Fibroblast of lung (primary cell): ENCODE measurements around the gene CCDC93.

Source experiments
- EZH2 ChIP-seq: IDR thresholded peaks from 2 replicates; pipeline ENCODE4 v1.5.1; 2012; ENCODE audit warnings: low read length, control low read depth, mild to moderate bottlenecking; ENCODE audit errors: missing control alignments
- TF ChIP-seq, protein P1 (sequence below), 2 donors: IDR thresholded peaks in 1 of 2; conservative IDR thresholded peaks in 1 of 2; 1 replicate in 1 of 2; 2 replicates in 1 of 2; pipeline ENCODE4 v1.5.1; 2011 to 2012; ENCODE audit warnings: low read length in 2 of 2, control low read depth in 1 of 2, inconsistent platforms in 1 of 2, low read depth in 1 of 2, mild to moderate bottlenecking in 1 of 2

DNA sequence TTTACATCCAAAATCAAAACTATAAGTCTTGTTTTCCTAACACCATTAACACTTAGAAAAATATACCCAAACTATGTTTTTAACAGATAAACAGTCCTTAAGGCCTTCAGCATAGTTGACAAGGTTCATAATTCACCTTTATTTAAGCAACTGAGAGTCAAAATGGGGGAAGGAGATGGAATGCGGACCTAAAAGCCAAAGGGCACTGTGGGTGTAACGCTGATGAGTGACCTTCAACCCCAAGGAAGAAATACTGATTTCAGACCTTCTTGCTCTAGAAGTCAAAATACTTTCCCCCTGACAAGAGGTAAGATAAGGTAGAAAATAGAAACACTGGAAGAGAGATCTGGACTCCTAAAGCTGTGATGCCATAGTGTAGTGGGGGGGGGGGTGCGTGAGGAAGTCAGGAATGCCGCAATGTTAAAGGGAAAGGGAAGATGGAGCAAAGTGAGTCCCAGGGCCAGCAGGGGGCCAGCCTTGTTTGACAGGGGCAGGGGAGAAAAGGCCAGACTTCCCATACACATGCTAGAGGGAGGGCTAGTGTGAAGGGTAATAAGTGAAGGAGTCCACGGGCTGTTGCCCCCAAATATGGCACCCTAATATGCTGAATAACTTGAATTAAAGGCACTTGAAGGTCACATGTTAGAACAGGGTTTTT, 31.4 kb downstream of the CCDC93 start:
- TF ChIP-seq, protein P1, sequence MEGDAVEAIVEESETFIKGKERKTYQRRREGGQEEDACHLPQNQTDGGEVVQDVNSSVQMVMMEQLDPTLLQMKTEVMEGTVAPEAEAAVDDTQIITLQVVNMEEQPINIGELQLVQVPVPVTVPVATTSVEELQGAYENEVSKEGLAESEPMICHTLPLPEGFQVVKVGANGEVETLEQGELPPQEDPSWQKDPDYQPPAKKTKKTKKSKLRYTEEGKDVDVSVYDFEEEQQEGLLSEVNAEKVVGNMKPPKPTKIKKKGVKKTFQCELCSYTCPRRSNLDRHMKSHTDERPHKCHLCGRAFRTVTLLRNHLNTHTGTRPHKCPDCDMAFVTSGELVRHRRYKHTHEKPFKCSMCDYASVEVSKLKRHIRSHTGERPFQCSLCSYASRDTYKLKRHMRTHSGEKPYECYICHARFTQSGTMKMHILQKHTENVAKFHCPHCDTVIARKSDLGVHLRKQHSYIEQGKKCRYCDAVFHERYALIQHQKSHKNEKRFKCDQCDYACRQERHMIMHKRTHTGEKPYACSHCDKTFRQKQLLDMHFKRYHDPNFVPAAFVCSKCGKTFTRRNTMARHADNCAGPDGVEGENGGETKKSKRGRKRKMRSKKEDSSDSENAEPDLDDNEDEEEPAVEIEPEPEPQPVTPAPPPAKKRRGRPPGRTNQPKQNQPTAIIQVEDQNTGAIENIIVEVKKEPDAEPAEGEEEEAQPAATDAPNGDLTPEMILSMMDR (conservative IDR thresholded peaks at IDR 0.05 in 1 of 2, IDR thresholded peaks at IDR 0.05 in 1 of 2; ENCODE audit: low read depth in 1 of 2, low read length in 2 of 2) = no peak
- no peak for TF ChIP-seq EZH2
